Heart left ventricle (tissue), 13 donors: ENCODE measurements around the gene TC2N.

Experiments
- POLR2A ChIP-seq, 2 donors: fragments of 450-650 bp; IDR thresholded peaks; one replicate each; pipeline ENCODE4 v1.6.1; 2017; ENCODE audit warnings: antibody characterized with exemption in 2 of 2, mild to moderate bottlenecking in 2 of 2, moderate library complexity in 2 of 2
- TF ChIP-seq, protein P1 (sequence below), 12 donors: fragments of 200-600 bp; sonication (generic) in 4 of 12; IDR thresholded peaks; one replicate each; pipeline versions ENCODE4 v1.5.0 to v1.8.0; 2018 to 2022; ENCODE audit warnings: antibody characterized with exemption in 12 of 12, mild to moderate bottlenecking in 5 of 12
- donor health status: ischemic (EF 13 %, LVEDD 7.1; RV severe dilation, severe dysfunction).
- donor health status: DM: no; HTN: yes; CAD: no.
- donor health status: DM: no; HTN: no; CAD: no.
- donor health status: ischemic (EF 25% LVEDD 6.9; RV normal size, moderate dysfunction).
- donor health status: ischemic (EF 25% LVEDD 5.7; RV mildly dilated, moderate dysfunction).
- donor health status: ischemic (EF 35%, LVEDD 5.7; RV mildly dilated, moderate dysfunction).
- donor health status: nonischemic (EF 11% LVEDD 7.7; RV severe dilation, severe dysfunction).
- donor health status: DM: yes; HTN: yes; CAD: no.
- donor health status: PGD.
- donor health status: ischemic (EF 29% LVEDD 5.4; RV normal size, mild dysfunction).
- donor health status: nonischemic (EF 23%, LVEDD 6.1; RV moderate dilation, normal function).

DNA sequence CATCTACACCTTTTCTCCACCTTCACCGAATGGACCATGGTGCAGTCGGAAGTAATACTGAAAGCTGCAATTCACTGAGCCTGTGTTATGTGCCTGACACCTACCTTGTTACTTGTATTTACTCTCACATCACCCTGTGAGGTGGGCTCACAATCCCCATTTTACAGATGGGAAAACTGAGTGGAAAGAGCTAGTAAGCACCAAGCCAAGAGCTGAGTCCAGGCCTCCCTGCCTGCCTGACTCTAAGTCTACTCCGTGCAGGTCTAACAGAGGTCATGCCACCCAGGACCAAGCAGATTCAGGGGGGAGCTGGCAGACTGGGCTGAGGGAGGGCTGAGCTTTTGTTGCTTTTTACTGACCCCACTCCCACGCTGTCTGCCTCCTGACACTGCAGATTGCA lies 29.1 kb upstream of the TC2N start:
- TF ChIP-seq, protein P1, sequence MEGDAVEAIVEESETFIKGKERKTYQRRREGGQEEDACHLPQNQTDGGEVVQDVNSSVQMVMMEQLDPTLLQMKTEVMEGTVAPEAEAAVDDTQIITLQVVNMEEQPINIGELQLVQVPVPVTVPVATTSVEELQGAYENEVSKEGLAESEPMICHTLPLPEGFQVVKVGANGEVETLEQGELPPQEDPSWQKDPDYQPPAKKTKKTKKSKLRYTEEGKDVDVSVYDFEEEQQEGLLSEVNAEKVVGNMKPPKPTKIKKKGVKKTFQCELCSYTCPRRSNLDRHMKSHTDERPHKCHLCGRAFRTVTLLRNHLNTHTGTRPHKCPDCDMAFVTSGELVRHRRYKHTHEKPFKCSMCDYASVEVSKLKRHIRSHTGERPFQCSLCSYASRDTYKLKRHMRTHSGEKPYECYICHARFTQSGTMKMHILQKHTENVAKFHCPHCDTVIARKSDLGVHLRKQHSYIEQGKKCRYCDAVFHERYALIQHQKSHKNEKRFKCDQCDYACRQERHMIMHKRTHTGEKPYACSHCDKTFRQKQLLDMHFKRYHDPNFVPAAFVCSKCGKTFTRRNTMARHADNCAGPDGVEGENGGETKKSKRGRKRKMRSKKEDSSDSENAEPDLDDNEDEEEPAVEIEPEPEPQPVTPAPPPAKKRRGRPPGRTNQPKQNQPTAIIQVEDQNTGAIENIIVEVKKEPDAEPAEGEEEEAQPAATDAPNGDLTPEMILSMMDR (IDR thresholded peaks at IDR 0.05) = no peak
- no peak for TF ChIP-seq POLR2A (IDR thresholded peaks at IDR 0.05)
